ENCODE measurements around the gene TNFRSF19. TPM values are rescaled to one million over a fixed set of nuclear protein-coding genes. Genes with fewer than 3 reads are reported as not detected.

TNFRSF19 gene
- total RNA-seq, 1 experiment from 2014 or later: 6.0 TPM

DNA sequence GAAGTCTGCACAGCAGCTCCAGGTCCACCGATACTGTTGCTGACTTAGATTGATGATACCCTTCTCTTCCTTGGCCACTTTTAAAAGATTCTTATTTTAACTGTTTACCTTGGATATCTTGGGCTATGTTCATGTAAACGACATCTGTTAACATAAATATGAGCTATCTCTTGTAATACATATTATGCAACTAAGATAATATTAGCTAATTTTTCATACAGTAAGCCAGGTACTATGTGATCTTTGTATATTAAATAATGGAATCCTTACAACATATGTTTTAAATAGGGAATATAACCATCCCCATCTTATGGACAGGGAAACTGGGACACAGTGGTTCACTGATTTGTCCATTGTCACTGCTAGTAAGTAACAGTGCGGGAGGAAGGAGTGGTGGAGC lies 37.9 kb downstream of the TNFRSF19 start:
- no peak for DNase-seq (ENCODE audit: low spot score)

DNA sequence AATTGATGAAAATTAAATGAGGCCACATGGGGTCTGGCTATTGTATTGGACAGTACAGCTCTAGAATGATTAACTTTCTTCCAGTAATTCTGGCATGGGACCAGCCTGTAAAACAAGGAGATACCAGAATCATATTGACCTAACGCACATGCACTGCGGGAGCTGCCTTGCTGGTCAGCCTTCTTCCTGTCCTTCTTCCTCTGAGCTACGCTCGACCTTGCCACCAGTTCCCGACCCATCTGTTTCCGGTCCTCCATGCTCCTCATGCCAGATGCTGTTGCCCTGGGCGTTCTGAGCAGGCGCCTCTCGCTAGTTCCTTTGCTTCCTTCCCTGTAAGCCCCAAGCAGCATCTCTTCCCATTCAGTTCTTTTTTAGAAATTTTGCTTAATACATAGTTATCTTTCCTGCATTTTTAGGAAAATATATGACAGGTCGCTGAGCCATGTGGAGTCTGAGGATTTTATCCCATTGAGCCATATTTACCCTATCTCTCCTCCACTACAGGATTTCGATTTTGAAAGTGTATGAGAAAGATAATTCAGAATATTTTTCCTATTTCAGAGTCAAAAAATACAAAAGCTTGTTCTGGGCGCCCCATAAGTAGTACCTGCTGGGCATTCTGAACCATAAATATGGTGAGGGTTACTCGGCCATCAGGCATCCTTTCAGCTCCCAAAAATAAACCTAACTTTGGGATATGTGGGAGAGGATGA lies 38.6 kb downstream of the TNFRSF19 start:
- peak; percentile 31 for DNase-seq (ENCODE audit: low spot score)

GRCh38 chr13:23609414-23609760 lies 39.2 kb downstream of the TNFRSF19 start:
- DNase-seq (ENCODE audit: low spot score): peak; percentile 25

DNA sequence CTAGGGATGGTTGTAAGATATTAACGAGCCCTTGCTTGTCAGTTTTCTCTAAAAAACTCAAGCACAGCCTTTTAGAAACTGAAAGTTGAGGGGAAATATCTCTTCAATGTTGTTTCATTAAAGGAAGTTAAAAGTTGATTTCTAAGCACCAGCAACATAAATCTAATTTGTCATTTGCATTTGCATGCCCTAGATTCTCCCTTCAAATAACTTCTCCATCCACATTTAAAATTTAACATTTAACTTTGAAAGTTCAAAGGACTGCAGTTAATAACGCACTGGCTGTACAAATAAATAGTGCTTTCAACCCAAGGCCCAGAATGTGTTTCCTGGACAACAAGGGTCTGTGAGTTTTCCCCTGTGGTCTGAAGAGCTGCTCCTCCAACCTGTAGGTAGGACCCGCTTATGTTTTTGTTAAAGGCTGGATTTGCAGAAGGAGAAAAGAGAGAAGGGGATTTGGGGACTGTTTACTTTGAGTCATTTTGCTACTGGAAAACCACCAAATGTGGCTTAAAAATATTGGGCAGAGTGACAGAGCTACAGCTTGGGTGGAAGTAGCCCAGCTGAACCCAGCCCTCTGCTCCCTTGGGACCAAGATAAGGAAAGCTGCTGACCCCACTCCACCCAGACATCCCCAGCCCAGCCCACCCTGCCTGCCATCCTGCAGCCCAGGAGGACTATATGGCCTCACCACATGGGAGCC lies 39.8 kb downstream of the TNFRSF19 start:
- peak; percentile 19 for DNase-seq (ENCODE audit: low spot score)

- DNase-seq (ENCODE audit: low spot score): no peak
These were observed 40.8 kb downstream of the TNFRSF19 start for GRCh38 chr13:23610966-23611491.

- no peak for DNase-seq (ENCODE audit: low spot score)
These were observed 42.0 kb downstream of the TNFRSF19 start for GRCh38 chr13:23612182-23612581.

DNA sequence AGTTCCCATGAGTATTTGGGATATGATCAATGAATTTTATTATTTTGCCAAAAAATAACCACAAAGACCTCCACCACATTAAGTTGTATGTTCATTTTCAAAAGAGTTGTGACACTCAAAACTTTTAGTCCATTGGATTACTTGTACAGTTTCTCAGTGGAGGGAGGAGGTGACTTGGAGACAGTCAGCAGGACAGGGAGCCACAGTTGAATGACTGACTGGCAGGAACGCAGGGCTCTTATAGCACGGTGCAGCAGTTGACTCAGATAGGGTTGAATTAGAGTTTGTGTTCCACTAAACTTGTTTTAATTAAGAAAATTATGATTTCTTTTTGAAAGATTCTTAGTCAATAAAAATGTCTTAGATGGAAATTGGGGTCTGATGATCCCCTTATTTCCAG lies 42.5 kb downstream of the TNFRSF19 start:
- no peak for DNase-seq (ENCODE audit: low spot score)

GRCh38 chr13:23613596-23613995 lies 43.4 kb downstream of the TNFRSF19 start:
- DNase-seq (ENCODE audit: low spot score): no peak

DNA sequence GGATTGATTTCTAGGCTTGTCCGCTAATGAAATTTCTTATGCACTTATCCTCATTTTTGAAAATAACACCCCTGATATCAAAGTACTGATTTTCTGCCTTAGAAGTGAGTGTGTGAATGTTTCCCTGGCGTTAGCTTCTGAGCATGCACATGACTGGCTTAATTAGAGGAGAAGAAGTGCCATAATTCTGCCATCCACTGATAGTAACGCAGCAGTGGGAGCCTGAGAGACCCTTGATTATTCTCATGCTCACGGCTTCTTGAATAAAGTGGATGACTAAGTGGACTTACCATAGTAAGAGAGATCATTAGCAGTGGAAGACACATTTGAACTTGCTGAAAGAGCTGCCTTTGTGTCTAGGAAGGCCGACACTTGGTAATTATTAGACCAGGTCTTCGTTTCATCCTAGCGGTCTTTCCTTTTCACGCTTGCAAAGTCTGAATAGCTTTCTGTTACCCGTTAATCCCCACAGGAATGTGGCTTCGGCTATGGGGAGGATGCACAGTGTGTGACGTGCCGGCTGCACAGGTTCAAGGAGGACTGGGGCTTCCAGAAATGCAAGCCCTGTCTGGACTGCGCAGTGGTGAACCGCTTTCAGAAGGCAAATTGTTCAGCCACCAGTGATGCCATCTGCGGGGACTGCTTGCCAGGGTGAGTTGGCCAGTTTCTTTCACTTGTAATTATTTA lies 45.3 kb downstream of the TNFRSF19 start:
- no peak for DNase-seq (ENCODE audit: low spot score)

DNA sequence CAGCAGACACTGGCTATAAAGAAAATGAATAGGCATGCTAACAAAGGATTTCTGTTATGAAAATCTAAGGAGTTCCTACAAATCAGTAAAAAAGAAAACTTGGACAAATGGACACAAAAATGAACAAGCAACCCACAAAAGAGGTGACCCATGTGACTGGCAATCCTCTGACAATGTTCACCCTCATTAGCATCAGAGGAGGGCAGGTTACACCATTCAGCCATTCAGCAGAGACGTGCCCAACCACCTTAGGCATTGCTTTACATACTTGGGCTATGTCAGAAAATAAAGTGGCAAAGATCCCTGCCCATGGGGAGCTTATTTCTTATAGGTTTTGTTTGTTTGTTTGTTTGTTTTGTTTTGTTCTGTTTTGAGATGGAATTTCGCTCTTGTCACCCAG lies 46.0 kb downstream of the TNFRSF19 start:
- no peak for DNase-seq (ENCODE audit: low spot score)

- peak; percentile 32 for DNase-seq (ENCODE audit: low spot score)
These were observed 47.4 kb downstream of the TNFRSF19 start for GRCh38 chr13:23617551-23618024.

DNA sequence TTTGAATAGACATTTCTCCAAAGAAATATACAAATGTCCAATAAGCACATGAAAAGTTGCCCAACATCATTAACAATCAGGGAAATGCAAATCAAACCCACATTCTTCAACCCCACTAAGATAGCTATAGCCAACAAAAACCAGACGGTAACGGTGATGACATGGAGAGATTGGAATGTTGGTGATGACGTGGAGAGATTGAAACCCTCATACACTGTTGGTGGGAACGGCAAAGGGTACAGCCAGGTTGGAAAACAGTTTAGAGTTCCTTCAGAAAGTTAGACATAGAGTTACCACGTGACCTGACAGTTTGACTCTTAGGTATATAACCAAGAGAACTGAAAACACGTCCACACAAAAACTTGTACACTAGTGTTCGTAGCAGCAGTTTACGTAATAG lies 48.1 kb downstream of the TNFRSF19 start:
- DNase-seq (ENCODE audit: low spot score): peak; percentile 87

DNA sequence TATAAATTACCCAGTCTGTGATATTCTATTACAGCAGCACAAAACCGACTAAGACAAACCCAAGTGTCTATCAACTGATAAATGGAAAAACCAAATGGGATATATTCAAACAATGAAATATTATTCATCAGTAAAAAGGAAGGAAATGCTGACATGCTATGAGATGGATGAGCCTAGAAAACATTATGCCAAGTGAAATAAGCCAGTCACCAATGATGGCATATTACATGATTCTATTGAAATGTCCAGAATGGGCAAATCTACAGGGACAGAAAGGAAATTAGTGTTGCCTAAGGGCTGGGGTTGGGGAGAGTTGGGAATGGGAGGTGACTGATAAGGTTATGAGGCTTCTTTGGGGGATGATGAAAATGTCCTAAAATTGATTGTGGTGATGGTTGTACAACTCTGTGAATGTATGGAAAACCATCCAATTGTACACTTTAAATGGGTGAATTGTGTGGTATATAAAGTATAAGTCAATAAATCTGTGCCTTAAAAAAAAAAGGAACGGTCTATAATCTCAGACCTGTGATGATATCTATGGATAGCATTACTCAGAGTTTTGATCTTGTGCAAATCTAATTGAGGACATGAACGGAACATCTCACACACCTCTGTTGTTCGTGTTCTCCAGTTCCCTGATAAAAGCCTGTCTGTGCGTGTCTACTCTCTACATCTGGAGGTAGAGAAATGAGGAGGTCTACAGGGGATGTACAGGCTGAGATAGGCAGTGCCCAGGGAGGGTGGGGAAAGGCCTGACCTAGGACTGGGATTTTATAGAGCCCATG lies 49.0 kb downstream of the TNFRSF19 start:
- no peak for DNase-seq (ENCODE audit: low spot score)

DNA sequence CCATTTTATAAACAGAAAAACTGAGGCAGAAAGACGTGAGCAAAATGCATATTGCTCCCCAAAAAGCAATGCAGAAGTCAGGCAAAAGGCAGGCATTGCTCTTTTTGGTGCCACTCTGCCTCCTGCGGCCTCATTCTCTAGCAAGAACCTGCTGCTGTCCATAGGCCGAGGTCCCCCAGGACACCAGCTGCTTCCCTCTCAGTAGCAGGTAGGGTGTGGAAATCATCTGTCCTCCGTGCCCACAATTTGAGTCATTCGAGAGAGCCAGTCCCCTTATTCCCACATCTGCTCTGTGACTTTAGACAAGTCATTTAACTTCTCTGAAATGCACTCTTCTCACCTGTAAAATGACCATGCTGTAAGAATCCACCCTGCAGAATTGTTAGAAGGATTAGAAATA lies 50.0 kb downstream of the TNFRSF19 start:
- DNase-seq (ENCODE audit: low spot score): no peak

DNA sequence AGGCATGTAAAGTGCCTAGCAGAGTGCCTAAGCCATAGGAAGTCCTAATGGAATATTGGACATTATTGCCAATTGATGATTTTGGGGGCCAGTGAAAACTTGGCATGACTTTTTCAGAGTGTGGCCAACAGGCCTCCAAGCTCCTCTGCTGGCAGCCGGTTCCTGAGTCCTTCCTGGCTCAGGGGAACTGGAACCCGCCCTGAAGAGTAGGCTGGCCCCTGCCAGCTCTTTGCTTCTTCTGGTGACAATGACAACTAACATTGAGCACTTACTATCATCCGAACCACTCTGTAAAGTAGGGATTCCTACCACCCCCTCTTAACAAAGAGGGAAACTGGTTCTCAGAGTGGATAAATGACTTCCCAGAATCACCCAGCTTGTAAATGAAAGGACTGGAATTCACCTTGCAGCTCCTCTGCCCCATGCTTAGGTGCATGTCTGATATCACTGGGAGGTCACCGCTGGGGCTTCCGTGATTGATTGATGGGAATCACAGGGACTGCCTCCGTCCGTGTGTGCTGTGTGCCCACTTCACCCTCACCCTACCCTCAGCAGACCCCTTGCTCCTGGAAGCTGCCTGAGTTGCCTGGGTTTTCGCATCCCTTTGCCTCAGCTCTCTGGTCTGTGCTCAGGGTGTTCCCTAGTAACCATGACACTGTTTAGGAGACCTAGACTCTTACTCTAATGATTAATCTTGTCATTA lies 50.6 kb downstream of the TNFRSF19 start:
- DNase-seq (ENCODE audit: low spot score): no peak

DNA sequence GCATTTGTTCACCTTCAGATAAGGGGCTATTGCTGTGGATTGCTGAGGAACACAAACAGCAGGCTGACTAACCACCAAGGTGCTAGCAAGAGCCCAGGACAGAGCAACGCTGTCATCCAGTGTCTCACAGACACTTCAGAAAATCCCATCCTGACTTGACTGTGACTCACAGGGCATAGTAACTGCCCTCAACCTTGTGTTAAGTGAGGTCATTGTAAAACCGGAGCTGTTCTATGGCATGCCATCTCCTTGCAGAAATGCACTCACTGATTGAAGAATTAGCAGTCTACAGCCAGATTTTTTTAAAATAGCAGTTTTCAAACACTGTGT lies 51.1 kb downstream of the TNFRSF19 start:
- DNase-seq (ENCODE audit: low spot score): peak; percentile 88

GRCh38 chr13:23622985-23623384 lies 52.8 kb downstream of the TNFRSF19 start:
- no peak for DNase-seq (ENCODE audit: low spot score)

DNA sequence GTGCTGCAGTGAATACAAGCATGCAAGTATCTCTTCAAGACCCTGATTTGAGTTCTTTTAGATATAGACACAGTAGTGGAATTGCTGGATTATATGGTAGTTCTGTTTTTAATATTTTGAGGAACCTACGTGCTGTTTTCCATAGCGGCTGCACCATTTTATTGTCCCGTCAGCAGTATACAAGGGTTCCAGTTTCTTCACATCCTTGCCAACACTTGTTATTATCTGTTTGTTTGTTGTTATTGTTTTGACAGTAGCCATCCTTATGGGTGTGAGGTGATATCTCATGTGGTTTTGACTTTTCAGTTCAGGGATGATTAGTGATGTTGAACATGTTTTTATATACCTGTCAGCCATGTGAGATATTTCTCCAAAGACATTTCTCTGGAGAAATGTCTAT lies 53.2 kb downstream of the TNFRSF19 start:
- DNase-seq (ENCODE audit: low spot score): no peak

GRCh38 chr13:23626700-23627099 lies 56.5 kb downstream of the TNFRSF19 start:
- no peak for DNase-seq (ENCODE audit: low spot score)

DNA sequence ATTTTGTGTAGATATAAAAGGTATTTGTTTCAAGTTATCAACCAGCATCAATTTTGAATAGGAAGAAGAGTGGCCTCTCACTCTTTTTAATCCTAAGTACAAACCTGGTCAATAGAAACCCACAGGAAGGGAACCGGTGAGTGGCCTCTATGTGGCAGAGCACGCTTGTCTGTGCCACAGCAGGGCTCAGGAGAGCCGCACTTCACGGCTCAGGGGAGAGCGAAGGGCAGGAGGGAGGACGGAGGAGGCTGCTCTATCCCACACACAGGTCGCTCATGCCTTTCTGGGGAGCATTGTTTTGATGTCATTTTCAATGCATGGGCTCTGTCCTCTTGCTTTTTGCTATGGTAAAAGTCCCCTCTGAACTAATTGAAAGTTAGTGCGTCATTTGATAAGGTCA lies 57.2 kb downstream of the TNFRSF19 start:
- DNase-seq (ENCODE audit: low spot score): no peak

GRCh38 chr13:23628250-23628649 lies 58.0 kb downstream of the TNFRSF19 start:
- no peak for DNase-seq (ENCODE audit: low spot score)
